ENCODE measurements around the gene SLC17A5.

DNA sequence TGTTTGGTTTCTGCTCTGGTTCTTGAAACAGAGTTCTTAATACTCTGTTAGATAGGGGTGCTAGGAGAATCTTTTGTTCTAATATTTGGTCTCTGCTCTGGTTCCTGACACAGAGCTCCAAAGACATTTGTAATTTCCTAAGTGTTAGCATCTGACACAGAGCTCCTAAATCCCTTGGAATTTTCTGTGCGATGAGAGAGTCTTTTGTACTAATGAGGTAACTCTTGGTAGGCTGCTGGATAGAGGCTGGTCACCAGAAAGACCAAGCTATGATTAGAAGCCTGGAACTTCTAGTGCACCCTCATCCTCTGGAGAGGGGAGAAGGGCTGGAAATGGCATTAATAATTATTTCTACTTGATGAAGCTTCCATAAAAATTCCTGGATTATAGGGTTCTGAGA is 34.6 kb upstream of the SLC17A5 start:
- TF ChIP-seq, protein P1, sequence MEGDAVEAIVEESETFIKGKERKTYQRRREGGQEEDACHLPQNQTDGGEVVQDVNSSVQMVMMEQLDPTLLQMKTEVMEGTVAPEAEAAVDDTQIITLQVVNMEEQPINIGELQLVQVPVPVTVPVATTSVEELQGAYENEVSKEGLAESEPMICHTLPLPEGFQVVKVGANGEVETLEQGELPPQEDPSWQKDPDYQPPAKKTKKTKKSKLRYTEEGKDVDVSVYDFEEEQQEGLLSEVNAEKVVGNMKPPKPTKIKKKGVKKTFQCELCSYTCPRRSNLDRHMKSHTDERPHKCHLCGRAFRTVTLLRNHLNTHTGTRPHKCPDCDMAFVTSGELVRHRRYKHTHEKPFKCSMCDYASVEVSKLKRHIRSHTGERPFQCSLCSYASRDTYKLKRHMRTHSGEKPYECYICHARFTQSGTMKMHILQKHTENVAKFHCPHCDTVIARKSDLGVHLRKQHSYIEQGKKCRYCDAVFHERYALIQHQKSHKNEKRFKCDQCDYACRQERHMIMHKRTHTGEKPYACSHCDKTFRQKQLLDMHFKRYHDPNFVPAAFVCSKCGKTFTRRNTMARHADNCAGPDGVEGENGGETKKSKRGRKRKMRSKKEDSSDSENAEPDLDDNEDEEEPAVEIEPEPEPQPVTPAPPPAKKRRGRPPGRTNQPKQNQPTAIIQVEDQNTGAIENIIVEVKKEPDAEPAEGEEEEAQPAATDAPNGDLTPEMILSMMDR (conservative IDR thresholded peaks at IDR 0.05 in 1 of 2, IDR thresholded peaks at IDR 0.05 in 1 of 2; ENCODE audit: extremely low read depth in 1 of 2, insufficient read depth in 1 of 2, low read depth in 1 of 2, low read length in 2 of 2): no peak
- no peak for TF ChIP-seq EZH2 (IDR thresholded peaks at IDR 0.05; ENCODE audit: borderline replicate concordance, low read length)
